GM12865 (cell line): ENCODE data around the gene MFSD6.

Source experiments
- DNase-seq: peaks from one replicate; pipeline ENCODE4 v3.0.0; 2010; ENCODE audit warnings: low read depth
- H3K4me3 ChIP-seq: 2 replicates; pipeline ENCODE4 v1.5.1; 2011; ENCODE audit warnings: mild to moderate bottlenecking, low read depth, low read length, control low read depth
- CTCF ChIP-seq: IDR thresholded peaks from 2 replicates; pipeline ENCODE4 v1.5.1; 2011; ENCODE audit warnings: low read length, control low read depth, low read depth, inconsistent platforms; ENCODE audit not compliant: insufficient read depth; ENCODE audit errors: missing control alignments

The MFSD6 gene

GRCh38 chr2:190450363-190450762 lies 42.2 kb downstream of the MFSD6 start:
- TF ChIP-seq CTCF, result no peak
- no peak overlapping the region for H3K4me3 ChIP-seq
- DNase-seq, result no peak

DNA sequence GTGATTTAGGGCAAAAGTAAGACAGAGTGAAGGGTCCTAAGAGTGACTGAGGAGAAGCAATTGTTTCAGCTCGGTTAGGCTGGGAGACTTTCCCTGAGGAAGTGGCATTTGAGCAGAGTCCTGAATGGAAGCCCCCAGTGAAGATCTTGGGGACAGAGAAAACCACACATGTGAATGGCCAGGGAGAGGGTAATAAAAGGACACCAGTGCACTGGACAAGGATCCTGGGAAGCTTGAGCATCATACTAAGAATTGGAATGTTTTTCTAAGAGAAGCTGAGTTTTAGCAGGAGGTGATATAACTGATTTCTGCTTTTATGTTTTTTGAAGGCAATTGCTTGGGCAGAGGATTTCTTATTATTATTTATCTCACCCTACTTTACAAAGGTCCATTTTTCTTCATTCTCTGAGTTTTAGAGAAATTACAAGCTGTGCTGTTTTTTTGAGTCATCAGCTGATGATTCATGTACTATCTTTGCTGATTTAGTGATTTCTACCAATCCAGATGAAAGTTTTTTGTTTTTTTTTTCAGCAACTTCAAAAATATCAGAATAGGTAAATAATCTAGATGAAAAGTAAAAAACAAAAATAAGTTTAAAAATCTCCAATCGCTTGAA lies 43.5 kb downstream of the MFSD6 start:
- no peak for TF ChIP-seq CTCF
- H3K4me3 ChIP-seq, result no peak overlapping the region
- DNase-seq, result no peak

DNA sequence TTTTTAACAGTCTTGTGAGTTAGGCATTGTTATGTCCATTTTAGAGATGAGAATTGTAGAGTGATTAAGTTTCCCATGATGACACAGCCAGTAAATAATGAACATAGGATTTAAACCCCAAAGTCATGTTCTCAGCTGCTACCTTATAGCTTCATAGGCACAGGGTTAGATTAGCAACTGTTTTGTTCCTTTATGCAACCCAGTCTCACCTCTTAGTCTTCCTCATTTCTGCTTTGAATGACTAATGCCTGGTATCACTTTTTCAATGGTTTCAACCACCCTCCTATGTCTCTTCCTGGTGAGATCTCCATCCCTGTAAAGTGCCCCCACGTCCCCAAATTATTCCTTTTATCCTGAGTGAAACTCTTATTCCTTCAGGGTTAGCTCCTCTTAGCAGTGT lies 44.3 kb downstream of the MFSD6 start:
- H3K4me3 ChIP-seq, result no peak overlapping the region
- DNase-seq, result no peak
- TF ChIP-seq CTCF, result no peak

GRCh38 chr2:190454795-190455194 lies 46.6 kb downstream of the MFSD6 start:
- no peak overlapping the region for H3K4me3 ChIP-seq
- TF ChIP-seq CTCF, result no peak
- no peak for DNase-seq

GRCh38 chr2:190455358-190456095 lies 47.4 kb downstream of the MFSD6 start:
- no peak overlapping the region for H3K4me3 ChIP-seq
- no peak for TF ChIP-seq CTCF
- DNase-seq, result no peak

DNA sequence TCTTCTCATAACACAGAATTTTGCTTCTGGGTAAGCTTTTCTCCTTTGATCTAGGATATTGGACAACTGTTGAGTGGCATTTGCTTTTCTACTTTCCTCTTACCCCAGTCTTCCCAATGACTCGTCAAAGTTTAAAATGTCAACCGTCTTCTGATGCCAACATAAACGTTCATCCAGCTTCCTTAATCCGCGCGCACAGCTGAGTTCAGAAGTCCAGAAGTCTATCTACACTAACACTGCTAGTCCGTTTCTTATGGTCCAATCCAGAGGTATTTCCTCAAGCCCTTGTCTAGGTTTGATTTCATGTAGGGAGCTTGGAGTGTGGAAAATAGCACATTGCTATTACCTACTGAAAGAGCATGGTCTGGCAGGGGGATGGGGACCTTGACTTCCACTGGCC lies 48.7 kb downstream of the MFSD6 start:
- no peak for TF ChIP-seq CTCF
- no peak overlapping the region for H3K4me3 ChIP-seq
- no peak for DNase-seq

- no peak for DNase-seq
- H3K4me3 ChIP-seq, result no peak overlapping the region
- TF ChIP-seq CTCF, result no peak
These were observed 49.1 kb downstream of the MFSD6 start for GRCh38 chr2:190457256-190457655.
